K562 treated with DMSO at 1 percent for 4 hours (cell line): Measurements from ENCODE around the gene CACYBP. TPM values are rescaled to one million over a fixed set of nuclear protein-coding genes. Genes with fewer than 3 reads are reported as not detected.

Experiments used
- total RNA-seq: library from RNA; unstranded; fragments of 300-600 nt; gene quantifications from 2 replicates; pipeline ENCODE4 v1.2.3, GENCODE V29; 2022; ENCODE audit not compliant: insufficient read depth

The CACYBP gene
- 212 and 228 TPM in 2 replicates for total RNA-seq

DNA sequence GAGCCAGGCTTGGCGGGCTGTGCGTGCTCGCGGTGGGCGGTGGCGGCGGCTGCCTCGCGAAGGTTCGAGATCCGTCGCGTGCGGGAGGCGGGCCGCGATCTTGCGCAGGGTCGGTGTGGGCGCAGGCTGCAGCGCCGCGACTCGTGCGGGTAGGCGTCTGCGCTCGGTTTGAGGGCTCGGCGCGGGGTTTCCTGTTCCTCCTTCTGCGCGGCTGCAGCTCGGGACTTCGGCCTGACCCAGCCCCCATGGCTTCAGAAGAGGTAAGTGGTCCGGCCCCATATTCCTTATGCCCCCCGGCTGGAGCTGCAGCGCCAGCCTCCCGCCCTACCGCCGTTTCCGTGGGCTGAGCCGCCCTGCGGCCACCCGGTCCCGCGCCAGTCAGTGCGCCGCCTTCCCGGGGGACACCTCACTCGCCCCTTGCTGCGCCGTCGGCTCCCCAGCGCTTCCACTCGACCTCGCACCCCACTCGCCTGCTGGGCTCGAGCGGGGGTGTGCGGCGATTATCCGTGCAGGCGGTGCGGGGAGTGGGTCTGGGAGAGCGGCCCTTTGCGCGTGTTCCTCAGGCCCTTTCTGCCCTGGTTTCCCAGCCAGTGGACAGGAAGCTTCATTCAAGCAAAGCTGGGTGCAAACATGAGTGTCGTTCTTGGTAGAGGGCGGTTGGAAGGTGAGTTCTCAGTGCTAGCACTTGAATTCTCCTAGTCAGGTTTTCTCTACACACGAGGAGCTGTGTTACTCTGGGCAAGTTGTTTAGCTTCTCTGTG lies at the start of gene CACYBP:
TSS of gene CACYBP (plus strand) at position 12 of the 761 bp plus-strand sequence. CDS start at position 246, 234 bp downstream.

DNA sequence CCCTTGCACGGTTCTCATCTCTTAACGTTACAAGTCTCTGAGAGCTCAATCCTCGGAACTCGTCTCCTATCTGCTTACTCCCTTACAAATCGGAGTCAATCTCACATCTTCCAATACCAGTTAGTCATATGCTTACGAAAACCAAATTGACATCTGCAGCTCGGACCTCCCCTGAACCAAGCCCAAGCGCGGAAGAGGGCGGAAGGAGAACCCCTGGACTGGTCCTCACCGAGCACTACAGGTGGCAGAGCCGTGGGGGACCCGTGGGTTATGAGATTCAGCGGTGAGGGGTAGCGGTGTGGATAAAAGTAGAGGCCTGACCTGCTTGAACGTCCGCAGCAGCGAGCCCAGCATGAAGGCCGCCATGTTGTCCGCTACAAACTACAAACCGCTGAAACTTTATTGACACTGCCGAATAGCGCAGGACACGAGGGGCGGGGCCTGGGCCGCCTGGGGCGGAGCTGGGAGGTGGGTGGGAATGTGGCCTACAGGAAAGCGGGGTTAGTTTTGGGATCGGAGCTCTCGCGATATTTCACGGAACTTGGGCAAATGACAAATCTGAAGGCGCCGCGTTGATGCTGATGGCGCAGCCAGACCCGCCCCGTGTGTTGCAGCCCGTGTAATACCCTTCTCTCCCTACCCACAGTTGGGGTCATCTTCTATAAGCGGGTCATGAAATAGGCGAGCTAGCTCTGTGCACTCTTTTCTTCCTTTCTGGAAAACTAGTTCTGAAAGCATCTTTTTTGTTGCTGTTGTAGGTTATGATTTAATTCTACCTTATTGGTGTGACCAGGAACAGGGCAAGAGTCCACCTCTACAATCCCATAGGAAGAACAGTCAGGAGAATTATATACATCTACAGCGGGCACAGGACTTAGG lies 23.5 kb downstream of the CACYBP start, which contains the start of gene MRPS14:
TSS of gene MRPS14 (minus strand) at position 383 of the 879 bp plus-strand sequence. CDS start at position 366, 17 bp downstream.

Other genes with a start within 250 kb of the CACYBP start
- gene MRPS14, start 23.5 kb downstream of the CACYBP start, total RNA-seq = 8.4 and 15.7 TPM in 2 replicates
- 0.17 TPM in 1 of 2 replicates, not detected in the other for gene TNN, start 67.9 kb downstream of the CACYBP start, total RNA-seq
- 16.3 and 19.5 TPM in 2 replicates for gene KIAA0040, start 192.8 kb downstream of the CACYBP start, total RNA-seq